NOMO-1 (cell line): ENCODE measurements around the gene IL1RAPL1.

Source experiments
- DNase-seq, 2 experiments: peaks; one replicate each; lab custom pipeline; 2025; ENCODE audit not compliant: unreplicated experiment in 2 of 2; lab: John Stamatoyannopoulos, UW

The IL1RAPL1 gene

DNA sequence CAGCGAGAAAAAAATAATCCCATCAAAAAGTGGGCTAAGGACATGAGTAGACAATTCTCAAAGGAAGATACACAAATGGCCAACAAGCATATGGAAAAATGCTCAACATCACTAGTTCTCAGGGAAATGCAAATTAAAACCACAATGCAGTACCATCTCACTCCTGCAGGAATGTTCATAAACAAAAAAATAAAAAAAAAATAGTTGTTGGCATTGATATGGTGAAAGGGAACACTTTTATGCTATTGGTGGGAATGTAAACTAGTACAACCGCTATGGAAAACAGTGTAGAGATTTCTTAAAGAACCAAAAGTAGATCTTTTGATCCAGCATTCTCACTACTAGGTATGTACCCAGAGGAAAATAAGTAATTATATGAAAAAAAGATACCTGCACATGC is 1119.8 kb downstream of the IL1RAPL1 start:
- DNase-seq, result no peak

GRCh38 chrX:29721152-29721551 is 1133.9 kb downstream of the IL1RAPL1 start:
- DNase-seq, result no peak

DNA sequence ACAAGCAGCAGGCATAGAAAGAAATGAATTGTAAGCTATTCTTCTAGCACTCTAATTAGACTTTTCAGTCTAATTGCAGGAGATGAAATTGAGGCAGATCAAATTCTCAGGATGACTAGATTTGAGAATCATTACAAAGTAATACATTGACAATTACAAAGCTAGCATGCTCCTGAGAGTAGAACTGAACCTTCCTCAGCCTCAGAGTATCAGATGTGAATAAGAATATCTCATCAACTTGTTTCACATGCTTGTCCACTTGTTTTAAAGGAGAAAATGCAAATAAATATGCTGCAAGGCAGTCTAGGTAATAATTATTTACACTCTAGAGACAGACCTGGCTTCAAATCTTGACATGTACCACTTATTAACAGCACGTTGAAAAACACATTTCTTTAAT is 1137.1 kb downstream of the IL1RAPL1 start:
- DNase-seq, result no peak

DNA sequence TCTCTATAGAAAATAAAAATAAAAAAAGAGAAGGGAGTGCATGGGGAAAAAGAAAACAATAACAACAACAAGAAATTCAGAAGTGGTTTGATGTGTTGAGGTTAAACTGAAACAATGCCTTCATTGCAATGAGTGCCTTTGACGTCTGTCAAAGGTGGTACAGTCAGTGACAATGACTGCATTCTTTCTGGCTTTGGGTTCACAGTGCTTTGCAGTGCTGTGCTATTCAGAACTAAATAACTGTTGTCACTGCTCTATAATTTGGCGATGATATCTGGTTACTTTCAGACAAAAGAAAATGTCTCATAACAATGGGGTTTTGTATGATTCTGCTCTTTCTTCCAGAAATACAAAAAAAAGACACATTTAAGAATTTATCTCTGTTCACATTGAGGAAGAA is 1139.6 kb downstream of the IL1RAPL1 start:
- no peak for DNase-seq

GRCh38 chrX:29728639-29729038 is 1141.4 kb downstream of the IL1RAPL1 start:
- no peak for DNase-seq

DNA sequence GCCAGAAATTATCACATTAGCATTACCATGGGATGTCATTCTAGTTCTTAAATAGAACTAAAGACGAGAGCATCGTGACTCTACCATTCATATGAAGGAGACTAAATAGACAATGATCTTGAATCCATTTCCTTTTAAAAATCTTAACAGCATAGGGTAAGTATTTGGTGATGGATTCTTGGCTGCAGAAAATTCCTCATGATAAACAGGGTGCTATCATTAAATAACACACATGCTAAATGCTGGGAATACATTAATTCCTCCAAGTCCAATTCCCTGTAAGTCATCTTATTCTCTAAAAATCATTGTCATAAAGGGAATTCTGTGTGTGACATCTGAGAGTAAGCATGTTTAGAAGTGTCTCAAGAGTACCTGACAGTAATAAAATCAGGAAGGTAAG is 1157.7 kb downstream of the IL1RAPL1 start:
- DNase-seq, result no peak

DNA sequence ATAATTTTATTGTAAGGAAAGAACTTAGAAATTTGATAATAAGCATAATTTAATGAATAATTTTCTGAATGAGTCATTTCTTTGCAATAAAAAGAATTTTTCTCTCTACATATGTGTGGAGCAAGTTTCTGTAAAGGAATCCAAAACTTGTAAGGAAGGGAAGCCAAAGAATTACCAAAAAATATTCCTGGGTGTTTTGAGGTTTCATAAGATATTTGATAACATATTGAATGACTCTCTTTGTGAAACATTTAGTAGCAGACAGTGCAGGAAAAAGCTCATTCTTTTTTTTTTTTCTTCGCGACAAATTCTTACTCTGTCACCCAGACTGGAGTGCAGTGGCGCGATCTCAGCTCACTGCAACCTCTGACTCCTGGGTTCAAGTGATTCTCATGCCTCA is 1159.1 kb downstream of the IL1RAPL1 start:
- no peak for DNase-seq

GRCh38 chrX:29762006-29762405 is 1174.8 kb downstream of the IL1RAPL1 start:
- DNase-seq, result no peak

- DNase-seq, result no peak
These were observed 1188.6 kb downstream of the IL1RAPL1 start for GRCh38 chrX:29775890-29776289.

DNA sequence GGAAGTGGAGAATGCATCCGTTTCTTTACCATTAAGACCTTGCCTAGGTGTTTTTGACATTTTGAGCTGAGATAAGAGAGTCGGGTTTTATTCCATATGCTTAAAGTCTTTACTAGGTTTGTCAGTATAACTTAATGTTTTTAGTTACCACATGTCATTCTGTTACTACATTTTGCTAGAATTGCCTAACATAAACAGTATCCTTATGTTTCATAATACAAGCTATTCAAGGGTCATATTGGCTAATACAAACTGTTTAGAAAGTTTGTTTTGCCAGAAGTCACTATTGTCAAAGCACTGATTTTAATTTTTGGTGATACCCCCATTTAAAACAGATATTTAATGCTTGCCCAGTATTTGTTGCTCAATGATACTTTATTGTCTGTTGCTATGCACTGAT is 1200.4 kb downstream of the IL1RAPL1 start:
- DNase-seq, result no peak

DNA sequence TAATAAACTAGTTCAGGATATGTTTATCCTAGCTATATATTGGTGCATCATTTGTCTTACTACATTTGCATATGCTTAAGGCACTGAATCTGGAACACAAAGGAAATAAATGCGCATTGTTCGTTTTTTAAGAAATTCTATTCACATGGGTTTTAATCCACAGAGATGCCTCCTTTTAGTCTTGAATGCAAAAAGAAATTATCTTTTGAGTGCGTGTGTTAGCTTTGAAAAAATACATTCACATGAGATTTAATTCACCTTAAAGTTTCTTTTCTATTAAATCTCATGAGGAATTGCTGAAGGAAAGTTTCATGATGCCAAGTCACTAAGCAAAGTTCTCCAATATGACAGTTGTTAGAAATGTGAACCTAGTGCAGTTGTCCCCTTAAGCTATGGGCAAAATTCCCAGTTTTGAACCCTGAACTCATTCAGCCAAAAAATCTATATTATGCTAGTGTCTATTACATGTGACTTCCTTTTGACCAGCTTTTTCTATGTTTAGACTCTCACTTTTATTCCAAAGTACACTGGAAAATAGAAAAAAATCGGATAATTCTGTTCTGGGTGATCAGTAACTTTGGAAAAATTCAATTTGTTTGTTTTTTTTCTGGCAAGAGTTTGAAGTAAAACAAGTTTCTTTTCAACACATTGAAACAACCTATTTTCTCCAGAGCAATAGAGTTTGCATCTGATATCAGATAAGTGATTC is 1201.9 kb downstream of the IL1RAPL1 start:
- no peak for DNase-seq

DNA sequence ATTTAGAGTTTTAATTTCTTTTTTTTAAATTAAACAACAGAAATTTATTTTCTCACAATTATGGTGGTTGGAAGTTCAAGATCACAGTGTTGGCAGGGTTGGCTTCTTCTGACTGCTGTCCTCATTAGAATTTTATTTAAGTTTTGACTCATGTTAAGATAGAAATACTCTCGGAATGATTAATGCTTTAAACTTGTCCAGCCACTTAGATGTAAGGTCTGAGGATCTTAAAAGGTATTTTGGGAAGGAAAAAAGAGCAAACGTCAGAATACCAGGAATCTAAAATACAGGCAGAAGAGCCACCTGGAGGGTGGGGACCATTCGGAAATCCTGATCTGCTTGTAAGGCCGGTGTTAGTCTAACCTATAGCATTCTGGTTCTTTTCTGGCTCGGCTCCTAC is 1205.1 kb downstream of the IL1RAPL1 start:
- no peak for DNase-seq

GRCh38 chrX:29797156-29797555 is 1209.9 kb downstream of the IL1RAPL1 start:
- DNase-seq, result no peak

DNA sequence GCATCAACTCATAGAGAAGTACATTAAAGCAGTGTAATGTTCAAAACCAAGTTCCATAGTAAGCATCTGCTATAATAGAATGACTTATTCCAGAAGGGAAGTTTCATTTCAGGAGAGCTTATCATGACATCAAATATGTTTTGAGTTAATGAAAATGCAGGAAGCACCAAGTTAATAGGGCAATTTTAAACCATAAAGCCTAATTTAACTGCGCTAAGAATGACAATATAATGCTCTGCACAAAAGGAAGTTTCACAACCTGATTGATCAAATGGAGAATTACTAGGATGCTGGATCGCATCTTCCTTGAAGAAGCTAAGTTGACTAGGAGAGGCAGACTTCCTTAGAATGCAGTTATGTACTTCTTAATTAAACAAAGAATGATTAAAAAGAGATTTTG is 1211.2 kb downstream of the IL1RAPL1 start:
- DNase-seq, result no peak

DNA sequence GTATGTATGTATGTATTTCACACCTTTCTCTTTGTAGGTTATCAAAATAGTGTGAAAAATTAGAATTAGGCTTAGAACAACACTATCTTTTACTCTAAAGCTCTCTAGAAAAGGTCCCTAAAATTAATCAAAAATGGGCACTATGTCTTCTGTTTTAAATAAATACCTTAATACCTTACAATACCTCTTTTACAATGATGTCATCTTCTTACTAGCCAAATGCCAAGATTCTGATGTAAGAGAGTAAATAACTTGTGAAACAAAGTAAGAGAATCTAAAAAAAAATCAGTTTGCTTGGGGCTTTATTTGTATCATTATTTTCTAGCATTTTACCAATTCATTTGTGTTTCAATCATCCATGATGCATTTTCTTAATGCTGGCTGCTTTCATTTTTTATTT is 1225.9 kb downstream of the IL1RAPL1 start:
- no peak for DNase-seq

- no peak for DNase-seq
These were observed 1237.1 kb downstream of the IL1RAPL1 start for GRCh38 chrX:29824176-29824906.

DNA sequence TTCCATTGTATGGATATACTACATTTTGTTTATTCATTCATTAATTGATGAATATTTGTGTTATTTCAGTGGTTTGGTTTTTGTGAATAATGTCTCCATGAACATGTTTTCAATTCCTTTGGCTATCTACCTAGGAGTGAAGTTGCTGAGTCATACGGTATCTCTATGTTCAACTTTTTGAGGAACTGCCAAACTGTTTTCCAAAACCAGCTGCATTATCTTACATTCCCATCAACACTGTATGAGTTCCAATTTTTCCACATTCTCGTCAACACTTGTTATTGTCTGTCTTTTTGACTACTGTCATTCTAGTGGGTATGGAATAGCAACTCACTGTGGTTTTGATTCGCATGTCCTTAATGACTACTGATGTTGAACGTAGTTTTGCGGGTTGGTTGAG is 1239.5 kb downstream of the IL1RAPL1 start:
- no peak for DNase-seq

- DNase-seq, result no peak
These were observed 1247.1 kb downstream of the IL1RAPL1 start for GRCh38 chrX:29834311-29834710.

- no peak for DNase-seq
These were observed 1247.5 kb downstream of the IL1RAPL1 start for GRCh38 chrX:29834764-29835163.

DNA sequence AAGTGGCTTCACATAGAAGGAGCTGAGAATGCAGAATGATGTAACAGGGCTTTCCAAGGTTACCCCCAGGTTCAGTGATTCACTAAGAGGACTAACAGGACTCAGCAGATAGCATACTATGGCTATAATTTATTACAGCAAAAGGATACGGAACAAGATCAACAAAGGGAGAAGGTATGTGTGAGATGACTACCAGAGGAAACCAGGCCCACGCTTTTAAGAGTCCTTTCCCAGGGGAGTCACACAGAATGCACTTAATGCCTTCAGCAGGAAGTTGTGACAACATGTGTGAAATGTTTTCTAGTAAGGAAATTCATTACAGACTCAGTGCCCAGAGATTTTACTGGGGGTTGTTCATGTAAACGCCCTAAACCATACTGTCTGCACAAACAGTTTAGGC is 1254.5 kb downstream of the IL1RAPL1 start:
- no peak for DNase-seq

- DNase-seq, result no peak
These were observed 1255.3 kb downstream of the IL1RAPL1 start for GRCh38 chrX:29842552-29842951.

DNA sequence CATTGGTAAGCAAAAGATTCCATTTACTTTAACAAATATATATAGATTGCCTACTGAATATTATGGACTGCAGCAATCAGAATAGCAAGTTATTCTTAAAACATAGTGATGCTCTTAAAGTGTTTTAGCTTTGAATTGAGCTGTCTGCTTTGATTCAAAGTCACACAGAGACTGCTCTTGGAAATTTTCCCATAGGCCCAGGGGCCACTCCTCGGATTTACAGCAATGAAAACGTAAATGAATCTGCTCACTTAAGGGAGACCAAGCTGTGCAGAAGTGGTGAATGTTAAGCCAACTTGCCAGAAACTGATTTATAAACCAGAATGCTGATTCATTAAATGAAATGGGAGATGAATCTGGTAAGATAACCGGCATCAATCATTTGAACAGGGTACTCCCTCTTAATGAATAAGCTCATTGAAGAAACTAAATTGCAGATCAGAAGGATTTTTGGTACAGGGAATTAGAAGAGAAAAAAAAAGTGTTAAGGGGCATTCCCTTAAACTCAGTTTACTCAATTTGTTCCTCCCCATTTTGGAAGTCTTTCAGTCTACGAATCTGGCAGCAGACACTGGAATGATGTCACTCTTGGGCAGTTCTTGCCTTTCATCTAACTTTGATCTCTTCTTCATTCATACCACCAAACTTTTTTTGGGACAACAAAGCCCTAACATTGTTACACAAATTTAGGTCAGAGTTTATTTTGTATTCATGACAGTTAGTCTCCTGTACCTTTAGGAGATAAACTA is 1264.8 kb downstream of the IL1RAPL1 start:
- DNase-seq, result no peak
